ENCODE results near the gene FAM193A.

Gene FAM193A

DNA sequence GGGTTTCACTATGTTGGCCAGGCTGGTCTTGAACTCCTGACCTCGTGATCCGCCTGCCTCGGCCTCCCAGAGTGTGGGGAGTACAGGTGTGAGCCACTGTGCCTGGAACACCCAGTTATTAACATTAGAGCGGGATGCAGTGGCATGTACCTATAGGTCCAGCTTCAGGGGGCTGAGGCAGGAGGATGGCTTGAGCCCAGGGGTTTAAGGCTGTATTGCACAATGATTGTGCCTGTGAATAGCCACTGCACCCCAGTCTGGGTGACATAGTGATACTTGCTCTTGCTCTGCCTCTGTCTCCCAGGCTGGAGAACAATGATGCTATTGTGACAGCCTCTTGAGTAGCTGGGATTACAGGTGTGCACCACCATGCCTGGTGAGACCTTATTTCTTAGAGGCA, 39.8 kb downstream of the FAM193A start:
- no peak overlapping the region for H3K4me3 ChIP-seq (ENCODE audit: insufficient read depth in 1 of 2, low read depth in 1 of 2, low read length in 2 of 2)
- 97% methylated on average over 4 of the region's 4 CpGs for WGBS
- H4K8ac ChIP-seq (ENCODE audit: low read length), result no peak overlapping the region
- no peak for DNase-seq
- no peak overlapping the region for H3K4me2 ChIP-seq (ENCODE audit: low read length, poor library complexity, severe bottlenecking)
- no peak overlapping the region for H2BK5ac ChIP-seq (ENCODE audit: low read depth, low read length, poor library complexity, severe bottlenecking)
- no peak overlapping the region for H3K18ac ChIP-seq (ENCODE audit: low read depth in 1 of 2, low read length in 2 of 2)
- peaks cover 9% of the 10 kb centered on the region for H3K4me1 ChIP-seq (ENCODE audit: control insufficient read depth, insufficient read depth, low read depth, low read length)
- H2BK12ac ChIP-seq (ENCODE audit: low read length in 2 of 2), result no peak overlapping the region
- H3K27me3 ChIP-seq (ENCODE audit: control insufficient read depth in 1 of 2, insufficient read depth in 1 of 2, low read length in 2 of 2), result no peaks in the 10 kb centered on the region
- no peak overlapping the region for H2BK15ac ChIP-seq (ENCODE audit: low read depth, poor library complexity, severe bottlenecking)
- no peak overlapping the region for H3K23ac ChIP-seq (ENCODE audit: low read length in 2 of 2)
- no peak overlapping the region for H4K91ac ChIP-seq (ENCODE audit: low read length)
- H2BK120ac ChIP-seq (ENCODE audit: low read depth, low read length), result no peak overlapping the region
- H2AFZ ChIP-seq (ENCODE audit: low read depth, low read length), result no peak overlapping the region
- no peak overlapping the region for H2AK5ac ChIP-seq (ENCODE audit: low read length, severe bottlenecking)
- H3K27ac ChIP-seq (ENCODE audit: low read length, poor library complexity, severe bottlenecking), result no peak overlapping the region
- H3K9me3 ChIP-seq (ENCODE audit: control insufficient read depth, low read length), result no peaks in the 10 kb centered on the region
- no peak overlapping the region for H3K14ac ChIP-seq (ENCODE audit: low read length in 2 of 2)
- H3K4ac ChIP-seq (ENCODE audit: low read depth in 1 of 2, low read length in 2 of 2), result no peak overlapping the region
- H3K9ac ChIP-seq (ENCODE audit: low read length), result no peak overlapping the region
- peaks cover 2 to 13% of the 10 kb centered on the region in 2 experiments for H3K36me3 ChIP-seq (ENCODE audit: control insufficient read depth in 1 of 2, insufficient read depth in 2 of 2, low read depth in 1 of 2, low read length in 2 of 2)
- peaks cover 13% of the 10 kb centered on the region for H3K79me1 ChIP-seq (replicated peaks; ENCODE audit: low read length, poor library complexity, severe bottlenecking)

GRCh38 chr4:2578106-2578505, 41.7 kb downstream of the FAM193A start:
- Histone ChIP-seq H3K9ac (ENCODE audit: low read length) (no peak overlapping the region), H2BK120ac (ENCODE audit: low read depth, low read length) (no peak overlapping the region), H3K14ac (ENCODE audit: low read length in 2 of 2) (no peak overlapping the region), H3K4me1 (ENCODE audit: control insufficient read depth, insufficient read depth, low read depth, low read length) (peaks cover 11% of the 10 kb centered on the region), H3K27ac (ENCODE audit: low read length, poor library complexity, severe bottlenecking) (no peak overlapping the region), H3K9me3 (ENCODE audit: control insufficient read depth, low read length) (no peaks in the 10 kb centered on the region), H3K27me3 (ENCODE audit: control insufficient read depth in 1 of 2, insufficient read depth in 1 of 2, low read length in 2 of 2) (no peaks in the 10 kb centered on the region), H3K4ac (ENCODE audit: low read depth in 1 of 2, low read length in 2 of 2) (no peak overlapping the region), H3K79me1 (replicated peaks; ENCODE audit: low read length, poor library complexity, severe bottlenecking) (peaks cover 16% of the 10 kb centered on the region), H4K91ac (ENCODE audit: low read length) (no peak overlapping the region), H2AFZ (ENCODE audit: low read depth, low read length) (no peak overlapping the region), H4K8ac (ENCODE audit: low read length) (no peak overlapping the region), H2BK15ac (ENCODE audit: low read depth, poor library complexity, severe bottlenecking) (no peak overlapping the region), H2BK12ac (ENCODE audit: low read length in 2 of 2) (no peak overlapping the region), H2AK5ac (ENCODE audit: low read length, severe bottlenecking) (no peak overlapping the region), H3K18ac (ENCODE audit: low read depth in 1 of 2, low read length in 2 of 2) (no peak overlapping the region), H3K23ac (ENCODE audit: low read length in 2 of 2) (no peak overlapping the region), H3K4me3 (ENCODE audit: insufficient read depth in 1 of 2, low read depth in 1 of 2, low read length in 2 of 2) (no peak overlapping the region), H2BK5ac (ENCODE audit: low read depth, low read length, poor library complexity, severe bottlenecking) (no peak overlapping the region), H3K36me3 (ENCODE audit: control insufficient read depth in 1 of 2, insufficient read depth in 2 of 2, low read depth in 1 of 2, low read length in 2 of 2) (peaks cover 2 to 13% of the 10 kb centered on the region in 2 experiments), H3K4me2 (ENCODE audit: low read length, poor library complexity, severe bottlenecking) (no peak overlapping the region)
- 100% methylated on average over 1 of the region's 4 CpGs for WGBS
- DNase-seq, result no peak

GRCh38 chr4:2579910-2580309, 43.5 kb downstream of the FAM193A start:
- H3K4me1 ChIP-seq (ENCODE audit: control insufficient read depth, insufficient read depth, low read depth, low read length), result peaks cover 5% of the 10 kb centered on the region
- no peak for DNase-seq
- H3K9ac ChIP-seq (ENCODE audit: low read length), result no peak overlapping the region
- no peak overlapping the region for H4K91ac ChIP-seq (ENCODE audit: low read length)
- H2BK15ac ChIP-seq (ENCODE audit: low read depth, poor library complexity, severe bottlenecking), result no peak overlapping the region
- peaks cover 11% of the 10 kb centered on the region for H3K79me1 ChIP-seq (replicated peaks; ENCODE audit: low read length, poor library complexity, severe bottlenecking)
- H2AFZ ChIP-seq (ENCODE audit: low read depth, low read length), result no peak overlapping the region
- no peak overlapping the region for H2BK5ac ChIP-seq (ENCODE audit: low read depth, low read length, poor library complexity, severe bottlenecking)
- no peak overlapping the region for H2BK12ac ChIP-seq (ENCODE audit: low read length in 2 of 2)
- no peak overlapping the region for H2AK5ac ChIP-seq (ENCODE audit: low read length, severe bottlenecking)
- H3K27ac ChIP-seq (ENCODE audit: low read length, poor library complexity, severe bottlenecking), result no peak overlapping the region
- no peak overlapping the region for H3K23ac ChIP-seq (ENCODE audit: low read length in 2 of 2)
- no peak overlapping the region for H3K14ac ChIP-seq (ENCODE audit: low read length in 2 of 2)
- no peak overlapping the region for H3K4ac ChIP-seq (ENCODE audit: low read depth in 1 of 2, low read length in 2 of 2)
- H3K9me3 ChIP-seq (ENCODE audit: control insufficient read depth, low read length), result no peaks in the 10 kb centered on the region
- H3K27me3 ChIP-seq (ENCODE audit: control insufficient read depth in 1 of 2, insufficient read depth in 1 of 2, low read length in 2 of 2), result no peaks in the 10 kb centered on the region
- no peak overlapping the region for H2BK120ac ChIP-seq (ENCODE audit: low read depth, low read length)
- no peak overlapping the region for H3K4me3 ChIP-seq (ENCODE audit: insufficient read depth in 1 of 2, low read depth in 1 of 2, low read length in 2 of 2)
- whole genome bisulfite sequencing, result over 99% methylated on average over 4 of the region's 5 CpGs
- H3K4me2 ChIP-seq (ENCODE audit: low read length, poor library complexity, severe bottlenecking), result no peak overlapping the region
- H3K18ac ChIP-seq (ENCODE audit: low read depth in 1 of 2, low read length in 2 of 2), result no peak overlapping the region
- H3K36me3 ChIP-seq (ENCODE audit: control insufficient read depth in 1 of 2, insufficient read depth in 2 of 2, low read depth in 1 of 2, low read length in 2 of 2), result peaks cover 2 to 7% of the 10 kb centered on the region in 2 experiments
- no peak overlapping the region for H4K8ac ChIP-seq (ENCODE audit: low read length)

- no peak overlapping the region for H3K23ac ChIP-seq (ENCODE audit: low read length in 2 of 2)
- peak overlapping the region; percentile 55 for H3K9ac ChIP-seq (ENCODE audit: low read length)
- no peaks in the 10 kb centered on the region for H3K27me3 ChIP-seq (ENCODE audit: control insufficient read depth in 1 of 2, insufficient read depth in 1 of 2, low read length in 2 of 2)
- no peak overlapping the region for H2BK120ac ChIP-seq (ENCODE audit: low read depth, low read length)
- no peak overlapping the region for H2AFZ ChIP-seq (ENCODE audit: low read depth, low read length)
- no peak overlapping the region for H3K4ac ChIP-seq (ENCODE audit: low read depth in 1 of 2, low read length in 2 of 2)
- H3K18ac ChIP-seq (ENCODE audit: low read depth in 1 of 2, low read length in 2 of 2), result no peak overlapping the region
- H3K4me1 ChIP-seq (ENCODE audit: control insufficient read depth, insufficient read depth, low read depth, low read length), result peaks cover 3% of the 10 kb centered on the region
- no peak overlapping the region for H4K91ac ChIP-seq (ENCODE audit: low read length)
- no peak overlapping the region for H3K27ac ChIP-seq (ENCODE audit: low read length, poor library complexity, severe bottlenecking)
- no peak overlapping the region for H2AK5ac ChIP-seq (ENCODE audit: low read length, severe bottlenecking)
- no peaks in the 10 kb centered on the region for H3K9me3 ChIP-seq (ENCODE audit: control insufficient read depth, low read length)
- no peak for DNase-seq
- peaks cover 0 to 4% of the 10 kb centered on the region in 2 experiments for H3K36me3 ChIP-seq (ENCODE audit: control insufficient read depth in 1 of 2, insufficient read depth in 2 of 2, low read depth in 1 of 2, low read length in 2 of 2)
- H3K4me2 ChIP-seq (ENCODE audit: low read length, poor library complexity, severe bottlenecking), result no peak overlapping the region
- no peak overlapping the region for H4K8ac ChIP-seq (ENCODE audit: low read length)
- H3K14ac ChIP-seq (ENCODE audit: low read length in 2 of 2), result no peak overlapping the region
- peak overlapping the region in 1 of 2 experiments; percentile 36 for H3K4me3 ChIP-seq (ENCODE audit: insufficient read depth in 1 of 2, low read depth in 1 of 2, low read length in 2 of 2)
- H2BK5ac ChIP-seq (ENCODE audit: low read depth, low read length, poor library complexity, severe bottlenecking), result no peak overlapping the region
- H2BK15ac ChIP-seq (ENCODE audit: low read depth, poor library complexity, severe bottlenecking), result no peak overlapping the region
- peaks cover 16% of the 10 kb centered on the region for H3K79me1 ChIP-seq (replicated peaks; ENCODE audit: low read length, poor library complexity, severe bottlenecking)
- no peak overlapping the region for H2BK12ac ChIP-seq (ENCODE audit: low read length in 2 of 2)
- 98% methylated on average over 4 of the region's 4 CpGs for WGBS
Observed at GRCh38 chr4:2583092-2583491, 46.6 kb downstream of the FAM193A start.
